Measurements from ENCODE around the gene BTRC. TPM values are rescaled to one million over a fixed set of nuclear protein-coding genes. Genes with fewer than 3 reads are reported as not detected.
"Not testable (repeated sequence)": the region's sequence is repeated elsewhere in the genome, so short reads cannot be mapped to it uniquely, and the experiment has no call there.

BTRC gene
- total RNA-seq, 1 donor from 2014 or later, result 28.6 TPM

DNA sequence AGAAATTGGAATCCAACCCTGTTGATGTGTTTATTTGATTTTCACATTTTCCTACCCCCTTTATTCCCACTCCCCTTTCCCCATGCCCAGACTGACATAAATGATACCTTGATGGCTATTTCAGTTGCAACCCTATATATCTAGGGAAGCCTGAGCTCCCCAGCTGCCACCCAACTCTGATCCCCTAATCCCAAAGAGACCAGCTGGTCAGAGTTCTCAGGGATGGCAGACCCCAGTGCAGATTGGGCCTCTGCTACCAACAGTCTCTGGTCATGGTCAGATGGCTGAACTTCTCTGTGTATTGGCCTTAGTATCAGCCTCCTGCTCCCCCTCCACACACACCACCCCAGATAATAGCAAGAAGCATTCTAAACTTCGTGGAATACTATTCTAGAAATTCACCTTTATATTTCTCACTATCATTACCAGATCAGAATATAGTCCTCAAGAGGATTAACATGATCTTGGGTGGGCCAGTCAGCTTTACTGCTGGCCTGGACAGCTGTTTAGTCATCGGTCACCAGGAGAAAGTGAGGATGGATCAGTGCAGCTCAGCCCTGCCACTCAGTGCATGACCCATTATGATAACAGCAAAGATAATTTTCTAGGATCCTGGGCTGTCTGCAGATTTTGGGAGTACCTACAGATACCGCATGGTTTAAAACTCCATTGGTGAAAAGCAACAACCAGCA is 24.5 kb upstream of the BTRC start:
- H3K4me1 Mint-ChIP-seq (ENCODE audit: low read depth), result no peaks in the 10 kb centered on the region
- H3K36me3 Mint-ChIP-seq (ENCODE audit: low read depth), result no peaks in the 10 kb centered on the region
- H3K4me3 Mint-ChIP-seq (ENCODE audit: unreplicated experiment), result no peak overlapping the region
- TF ChIP-seq, protein P1, sequence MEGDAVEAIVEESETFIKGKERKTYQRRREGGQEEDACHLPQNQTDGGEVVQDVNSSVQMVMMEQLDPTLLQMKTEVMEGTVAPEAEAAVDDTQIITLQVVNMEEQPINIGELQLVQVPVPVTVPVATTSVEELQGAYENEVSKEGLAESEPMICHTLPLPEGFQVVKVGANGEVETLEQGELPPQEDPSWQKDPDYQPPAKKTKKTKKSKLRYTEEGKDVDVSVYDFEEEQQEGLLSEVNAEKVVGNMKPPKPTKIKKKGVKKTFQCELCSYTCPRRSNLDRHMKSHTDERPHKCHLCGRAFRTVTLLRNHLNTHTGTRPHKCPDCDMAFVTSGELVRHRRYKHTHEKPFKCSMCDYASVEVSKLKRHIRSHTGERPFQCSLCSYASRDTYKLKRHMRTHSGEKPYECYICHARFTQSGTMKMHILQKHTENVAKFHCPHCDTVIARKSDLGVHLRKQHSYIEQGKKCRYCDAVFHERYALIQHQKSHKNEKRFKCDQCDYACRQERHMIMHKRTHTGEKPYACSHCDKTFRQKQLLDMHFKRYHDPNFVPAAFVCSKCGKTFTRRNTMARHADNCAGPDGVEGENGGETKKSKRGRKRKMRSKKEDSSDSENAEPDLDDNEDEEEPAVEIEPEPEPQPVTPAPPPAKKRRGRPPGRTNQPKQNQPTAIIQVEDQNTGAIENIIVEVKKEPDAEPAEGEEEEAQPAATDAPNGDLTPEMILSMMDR (IDR thresholded peaks at IDR 0.05), result no peak
- H3K27ac Mint-ChIP-seq (ENCODE audit: unreplicated experiment), result no peak overlapping the region
- no peak for DNase-seq (ENCODE audit: low spot score)
- H3K27me3 Mint-ChIP-seq (ENCODE audit: low read depth), result peaks cover 54% of the 10 kb centered on the region
- no peaks in the 10 kb centered on the region for H3K9me3 Mint-ChIP-seq (ENCODE audit: low read depth)

DNA sequence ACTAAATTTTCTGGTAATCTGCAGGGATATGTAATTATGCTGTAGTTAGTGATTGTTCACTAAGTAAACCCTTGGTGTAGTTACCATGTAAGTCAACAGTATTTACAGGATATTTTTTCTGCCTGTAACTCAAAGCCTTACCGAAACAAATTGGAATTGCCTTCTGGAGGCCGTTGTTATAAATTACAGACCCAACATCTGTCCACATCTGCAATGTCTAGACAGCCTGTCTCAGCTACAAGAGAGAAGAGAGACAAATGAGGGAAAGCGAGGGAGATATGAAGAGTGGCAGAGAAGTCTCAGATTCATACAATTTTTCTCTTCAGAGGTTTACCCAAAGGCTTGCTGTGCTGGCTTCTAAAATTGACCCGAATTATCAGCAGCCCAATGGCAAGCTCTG is 23.7 kb upstream of the BTRC start:
- H3K4me1 Mint-ChIP-seq (ENCODE audit: low read depth), result no peaks in the 10 kb centered on the region
- H3K4me3 Mint-ChIP-seq (ENCODE audit: unreplicated experiment), result no peak overlapping the region
- no peak overlapping the region for H3K27ac Mint-ChIP-seq (ENCODE audit: unreplicated experiment)
- DNase-seq (ENCODE audit: low spot score), result no peak
- H3K27me3 Mint-ChIP-seq (ENCODE audit: low read depth), result peaks cover 47% of the 10 kb centered on the region
- TF ChIP-seq, protein P1 (IDR thresholded peaks at IDR 0.05), result no peak
- H3K36me3 Mint-ChIP-seq (ENCODE audit: low read depth), result no peaks in the 10 kb centered on the region
- H3K9me3 Mint-ChIP-seq (ENCODE audit: low read depth), result no peaks in the 10 kb centered on the region

- TF ChIP-seq, protein P1 (IDR thresholded peaks at IDR 0.05), result no peak
- no peak for DNase-seq (ENCODE audit: low spot score)
- H3K27ac Mint-ChIP-seq (ENCODE audit: unreplicated experiment), result no peak overlapping the region
- no peaks in the 10 kb centered on the region for H3K4me1 Mint-ChIP-seq (ENCODE audit: low read depth)
- no peaks in the 10 kb centered on the region for H3K9me3 Mint-ChIP-seq (ENCODE audit: low read depth)
- H3K27me3 Mint-ChIP-seq (ENCODE audit: low read depth), result peaks cover 43% of the 10 kb centered on the region
- H3K36me3 Mint-ChIP-seq (ENCODE audit: low read depth), result no peaks in the 10 kb centered on the region
- H3K4me3 Mint-ChIP-seq (ENCODE audit: unreplicated experiment), result no peak overlapping the region
Measured at GRCh38 chr10:101330631-101331225, 23.2 kb upstream of the BTRC start.

GRCh38 chr10:101331956-101332355 is 22.0 kb upstream of the BTRC start:
- H3K27me3 Mint-ChIP-seq (ENCODE audit: low read depth), result peaks cover 35% of the 10 kb centered on the region
- H3K27ac Mint-ChIP-seq (ENCODE audit: unreplicated experiment), result no peak overlapping the region
- TF ChIP-seq, protein P1 (IDR thresholded peaks at IDR 0.05), result no peak
- no peaks in the 10 kb centered on the region for H3K9me3 Mint-ChIP-seq (ENCODE audit: low read depth)
- no peak overlapping the region for H3K4me3 Mint-ChIP-seq (ENCODE audit: unreplicated experiment)
- no peaks in the 10 kb centered on the region for H3K36me3 Mint-ChIP-seq (ENCODE audit: low read depth)
- no peaks in the 10 kb centered on the region for H3K4me1 Mint-ChIP-seq (ENCODE audit: low read depth)
- DNase-seq (ENCODE audit: low spot score), result no peak

DNA sequence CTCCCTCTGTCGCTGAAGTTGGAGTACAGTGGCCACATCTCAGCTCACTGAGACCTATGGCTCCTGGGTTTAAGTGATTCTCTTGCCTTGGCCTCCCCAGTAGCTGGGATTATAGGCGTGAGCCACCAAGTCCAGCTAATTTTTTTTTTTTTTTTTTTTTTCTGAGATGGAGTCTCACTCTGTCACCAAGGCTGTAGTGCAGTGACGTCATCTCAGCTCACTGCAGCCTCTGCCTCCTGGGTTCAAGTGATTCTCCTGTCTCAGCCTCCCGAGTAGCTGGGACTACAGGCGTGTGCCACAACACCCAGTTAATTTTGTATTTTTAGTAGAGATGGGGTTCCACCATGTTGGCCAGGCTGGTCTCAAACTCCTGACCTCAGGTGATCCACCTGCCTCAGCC is 19.7 kb upstream of the BTRC start:
- not testable (repeated sequence) for H3K36me3 Mint-ChIP-seq (ENCODE audit: low read depth); H3K9me3 Mint-ChIP-seq (ENCODE audit: low read depth); H3K4me1 Mint-ChIP-seq (ENCODE audit: low read depth); H3K4me3 Mint-ChIP-seq (ENCODE audit: unreplicated experiment); H3K27ac Mint-ChIP-seq (ENCODE audit: unreplicated experiment); DNase-seq (ENCODE audit: low spot score)
- H3K27me3 Mint-ChIP-seq (ENCODE audit: low read depth), result peaks cover 33% of the 10 kb centered on the region

DNA sequence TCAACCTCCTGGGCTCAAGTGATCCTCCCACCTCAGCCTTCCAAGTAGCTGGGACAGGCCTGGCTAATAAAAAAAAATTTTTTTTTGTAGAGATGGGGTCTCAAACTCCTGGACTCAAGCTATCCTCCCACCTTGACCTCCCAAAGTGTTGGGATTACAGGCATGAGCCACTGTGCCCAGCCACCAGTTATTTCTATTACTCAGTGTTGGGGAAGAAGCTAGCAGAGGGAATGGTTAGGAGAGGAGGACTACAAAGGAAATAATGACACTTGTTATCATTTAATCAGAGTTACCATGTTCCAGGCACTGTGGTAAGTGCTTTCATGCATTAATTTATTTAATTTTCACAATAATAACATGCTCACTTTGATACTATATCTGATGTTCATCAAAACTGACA is 17.6 kb upstream of the BTRC start:
- TF ChIP-seq, protein P1 (IDR thresholded peaks at IDR 0.05), result no peak
- Mint-ChIP-seq H3K4me1 (ENCODE audit: low read depth) (no peaks in the 10 kb centered on the region), H3K27me3 (ENCODE audit: low read depth) (peaks cover 29% of the 10 kb centered on the region)

More for the DNA sequence above, 17.6 kb upstream of the BTRC start:
- no peak for DNase-seq (ENCODE audit: low spot score)
- Mint-ChIP-seq H3K4me3 (ENCODE audit: unreplicated experiment) (no peak overlapping the region), H3K9me3 (ENCODE audit: low read depth) (no peaks in the 10 kb centered on the region), H3K27ac (ENCODE audit: unreplicated experiment) (no peak overlapping the region), H3K36me3 (ENCODE audit: low read depth) (peaks cover 2% of the 10 kb centered on the region)

All from chondrocyte (in vitro differentiated cells).